ENCODE data around the gene EPB41L2. TPM values are rescaled to one million over a fixed set of nuclear protein-coding genes. Genes with fewer than 3 reads are reported as not detected.

The EPB41L2 gene
- total and polyA plus RNA-seq, 2 donors (not counting 1 experiment from before 2014, with no cell fraction given): 113 to 264 TPM

GRCh38 chr6:130896249-130896648 lies 166.8 kb downstream of the EPB41L2 start:
- Histone ChIP-seq H3K27me3 (ENCODE audit: control insufficient read depth, insufficient read depth, low read length) (no peaks in the 10 kb centered on the region), H3K36me3 (ENCODE audit: control insufficient read depth, insufficient read depth, low read length) (peaks cover 9% of the 10 kb centered on the region), H3K9me3 (ENCODE audit: control insufficient read depth, insufficient read depth, low read depth, low read length) (no peaks in the 10 kb centered on the region), H4K20me1 (ENCODE audit: control insufficient read depth, extremely low read depth, insufficient read depth, low read length) (no peaks in the 10 kb centered on the region), H3K27ac (ENCODE audit: insufficient read depth, low read length) (no peak overlapping the region), H3K4me2 (ENCODE audit: extremely low read depth, insufficient read depth, low read length) (no peak overlapping the region), H3K9ac (ENCODE audit: insufficient read depth, low read length) (no peak overlapping the region), H3K4me3 (replicated peaks in 1 of 4; ENCODE audit: control extremely low read depth in 1 of 4, insufficient read depth in 1 of 4, low read depth in 3 of 4, low read length in 4 of 4) (no peak overlapping the region), H2AFZ (ENCODE audit: low read length) (no peak overlapping the region), H3K4me1 (ENCODE audit: control insufficient read depth, extremely low read depth, insufficient read depth, low read length) (peaks cover 6% of the 10 kb centered on the region), H3K79me2 (ENCODE audit: control insufficient read depth, insufficient read depth, low read length) (no peaks in the 10 kb centered on the region)
- no peak for DNase-seq (ENCODE audit: low read depth in 2 of 2)
- TF ChIP-seq EZH2 (IDR thresholded peaks at IDR 0.05; ENCODE audit: low read length, missing control alignments): no peak
- TF ChIP-seq, protein P1, sequence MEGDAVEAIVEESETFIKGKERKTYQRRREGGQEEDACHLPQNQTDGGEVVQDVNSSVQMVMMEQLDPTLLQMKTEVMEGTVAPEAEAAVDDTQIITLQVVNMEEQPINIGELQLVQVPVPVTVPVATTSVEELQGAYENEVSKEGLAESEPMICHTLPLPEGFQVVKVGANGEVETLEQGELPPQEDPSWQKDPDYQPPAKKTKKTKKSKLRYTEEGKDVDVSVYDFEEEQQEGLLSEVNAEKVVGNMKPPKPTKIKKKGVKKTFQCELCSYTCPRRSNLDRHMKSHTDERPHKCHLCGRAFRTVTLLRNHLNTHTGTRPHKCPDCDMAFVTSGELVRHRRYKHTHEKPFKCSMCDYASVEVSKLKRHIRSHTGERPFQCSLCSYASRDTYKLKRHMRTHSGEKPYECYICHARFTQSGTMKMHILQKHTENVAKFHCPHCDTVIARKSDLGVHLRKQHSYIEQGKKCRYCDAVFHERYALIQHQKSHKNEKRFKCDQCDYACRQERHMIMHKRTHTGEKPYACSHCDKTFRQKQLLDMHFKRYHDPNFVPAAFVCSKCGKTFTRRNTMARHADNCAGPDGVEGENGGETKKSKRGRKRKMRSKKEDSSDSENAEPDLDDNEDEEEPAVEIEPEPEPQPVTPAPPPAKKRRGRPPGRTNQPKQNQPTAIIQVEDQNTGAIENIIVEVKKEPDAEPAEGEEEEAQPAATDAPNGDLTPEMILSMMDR (conservative IDR thresholded peaks at IDR 0.05 in 1 of 2, IDR thresholded peaks at IDR 0.05 in 1 of 2; ENCODE audit: low read depth in 1 of 2, low read length in 2 of 2): no peak

GRCh38 chr6:130895516-130895915 lies 167.5 kb downstream of the EPB41L2 start:
- peaks cover 7% of the 10 kb centered on the region for H3K36me3 ChIP-seq (ENCODE audit: control insufficient read depth, insufficient read depth, low read length)
- no peak overlapping the region for H3K9ac ChIP-seq (ENCODE audit: insufficient read depth, low read length)
- H3K79me2 ChIP-seq (ENCODE audit: control insufficient read depth, insufficient read depth, low read length): no peaks in the 10 kb centered on the region
- no peak for DNase-seq (ENCODE audit: low read depth in 2 of 2)
- no peaks in the 10 kb centered on the region for H3K27me3 ChIP-seq (ENCODE audit: control insufficient read depth, insufficient read depth, low read length)
- no peaks in the 10 kb centered on the region for H3K9me3 ChIP-seq (ENCODE audit: control insufficient read depth, insufficient read depth, low read depth, low read length)
- no peak overlapping the region for H3K4me3 ChIP-seq (replicated peaks in 1 of 4; ENCODE audit: control extremely low read depth in 1 of 4, insufficient read depth in 1 of 4, low read depth in 3 of 4, low read length in 4 of 4)
- H4K20me1 ChIP-seq (ENCODE audit: control insufficient read depth, extremely low read depth, insufficient read depth, low read length): no peaks in the 10 kb centered on the region
- no peak overlapping the region for H3K27ac ChIP-seq (ENCODE audit: insufficient read depth, low read length)
- TF ChIP-seq EZH2 (IDR thresholded peaks at IDR 0.05; ENCODE audit: low read length, missing control alignments): no peak
- TF ChIP-seq, protein P1 (conservative IDR thresholded peaks at IDR 0.05 in 1 of 2, IDR thresholded peaks at IDR 0.05 in 1 of 2; ENCODE audit: low read depth in 1 of 2, low read length in 2 of 2): no peak
- H3K4me2 ChIP-seq (ENCODE audit: extremely low read depth, insufficient read depth, low read length): no peak overlapping the region
- H3K4me1 ChIP-seq (ENCODE audit: control insufficient read depth, extremely low read depth, insufficient read depth, low read length): peaks cover 2% of the 10 kb centered on the region
- H2AFZ ChIP-seq (ENCODE audit: low read length): no peak overlapping the region

GRCh38 chr6:130893766-130894165 lies 169.3 kb downstream of the EPB41L2 start:
- H3K4me3 ChIP-seq (replicated peaks in 1 of 4; ENCODE audit: control extremely low read depth in 1 of 4, insufficient read depth in 1 of 4, low read depth in 3 of 4, low read length in 4 of 4): no peak overlapping the region
- DNase-seq (ENCODE audit: low read depth in 2 of 2): no peak
- H3K4me1 ChIP-seq (ENCODE audit: control insufficient read depth, extremely low read depth, insufficient read depth, low read length): peaks cover 5% of the 10 kb centered on the region
- no peaks in the 10 kb centered on the region for H4K20me1 ChIP-seq (ENCODE audit: control insufficient read depth, extremely low read depth, insufficient read depth, low read length)
- no peak overlapping the region for H2AFZ ChIP-seq (ENCODE audit: low read length)
- no peaks in the 10 kb centered on the region for H3K9me3 ChIP-seq (ENCODE audit: control insufficient read depth, insufficient read depth, low read depth, low read length)
- H3K79me2 ChIP-seq (ENCODE audit: control insufficient read depth, insufficient read depth, low read length): no peaks in the 10 kb centered on the region
- H3K4me2 ChIP-seq (ENCODE audit: extremely low read depth, insufficient read depth, low read length): no peak overlapping the region
- H3K27me3 ChIP-seq (ENCODE audit: control insufficient read depth, insufficient read depth, low read length): no peaks in the 10 kb centered on the region
- H3K9ac ChIP-seq (ENCODE audit: insufficient read depth, low read length): no peak overlapping the region
- H3K27ac ChIP-seq (ENCODE audit: insufficient read depth, low read length): no peak overlapping the region
- H3K36me3 ChIP-seq (ENCODE audit: control insufficient read depth, insufficient read depth, low read length): peaks cover 6% of the 10 kb centered on the region
- TF ChIP-seq EZH2 (IDR thresholded peaks at IDR 0.05; ENCODE audit: low read length, missing control alignments): no peak
- TF ChIP-seq, protein P1 (conservative IDR thresholded peaks at IDR 0.05 in 1 of 2, IDR thresholded peaks at IDR 0.05 in 1 of 2; ENCODE audit: low read depth in 1 of 2, low read length in 2 of 2): no peak
